ENCODE data around the gene TMC7.

TMC7 gene

GRCh38 chr16:18959031-18959505 lies 24.7 kb upstream of the TMC7 start (continued):
- TF ChIP-seq ZNF518A (tag by site-specific recombination; conservative IDR thresholded peaks at IDR 0.05; ENCODE audit: low read depth) (no peak), ZNF391 (tag by site-specific recombination; IDR thresholded peaks at IDR 0.05; ENCODE audit: borderline replicate concordance, low read depth) (no peak), ZNF488 (tag by site-specific recombination; IDR thresholded peaks at IDR 0.05) (no peak), PBX3 (CRISPR knock-in tag; IDR thresholded peaks at IDR 0.05) (no peak), KLF17 (tag by site-specific recombination; IDR thresholded peaks at IDR 0.05) (no peak), YY1 (tag by site-specific recombination; IDR thresholded peaks at IDR 0.05) (no peak), ZNF362 (tag by site-specific recombination; IDR thresholded peaks at IDR 0.05) (no peak), ZFP37 (tag by site-specific recombination; IDR thresholded peaks at IDR 0.05) (no peak), ZNF335 (tag by site-specific recombination; conservative IDR thresholded peaks at IDR 0.05) (peak; percentile 40), ZNF580 (tag by site-specific recombination; IDR thresholded peaks at IDR 0.05) (no peak), ZNF521 (tag by site-specific recombination; IDR thresholded peaks at IDR 0.05) (no peak), ZNF629 (tag by site-specific recombination; IDR thresholded peaks at IDR 0.05) (no peak)

- Histone ChIP-seq H3K36me3 (ENCODE audit: control insufficient read depth in 2 of 2, insufficient read depth in 1 of 2, low read length in 2 of 2) (no peaks in the 10 kb centered on the region), H3K27ac (ENCODE audit: extremely low read depth, low read depth, low read length) (no peak overlapping the region), H3K9me3 (ENCODE audit: control insufficient read depth, insufficient read depth, low read depth, low read length) (no peaks in the 10 kb centered on the region), H3K4me3 (ENCODE audit: low read depth, low read length) (no peak overlapping the region), H3K4me1 (ENCODE audit: control insufficient read depth, insufficient read depth, low read length) (no peaks in the 10 kb centered on the region)
- TF ChIP-seq IKZF3 (tag by site-specific recombination; IDR thresholded peaks at IDR 0.05) (no peak), BCL11A (tag by site-specific recombination; IDR thresholded peaks at IDR 0.05; ENCODE audit: low read depth) (no peak), HOXD13 (CRISPR knock-in tag; IDR thresholded peaks at IDR 0.05; ENCODE audit: borderline replicate concordance) (no peak), ZNF548 (tag by site-specific recombination; IDR thresholded peaks at IDR 0.05) (no peak)
- ChIA-PET POLR2A (interaction anchor here (0.6 kb wide), 1 partner anchor 120 kb away, joined by 3 read pairs; no protein-coding TSS in a partner anchor), CTCF (no interaction called here)
Measured at GRCh38 chr16:18965555-18965954, 18.2 kb upstream of the TMC7 start.

Data from HEK293 (cell line).